ENCODE measurements around the gene SLC2A9. TPM values are rescaled to one million over a fixed set of nuclear protein-coding genes. Genes with fewer than 3 reads are reported as not detected.
A peak's percentile ranks its signal among the peaks of the same experiment; 100 is the strongest.

Gene SLC2A9
- total RNA-seq, 6 experiments from 2014 or later = 16.1 to 25.0 (median 19.8) TPM

GRCh38 chr4:10056334-10057022, 35.2 kb upstream of the SLC2A9 start:
- ATAC-seq (no peak), DNase-seq (no peak)
- no peak overlapping the region for H3K27ac ChIP-seq
- TF ChIP-seq, protein P1, sequence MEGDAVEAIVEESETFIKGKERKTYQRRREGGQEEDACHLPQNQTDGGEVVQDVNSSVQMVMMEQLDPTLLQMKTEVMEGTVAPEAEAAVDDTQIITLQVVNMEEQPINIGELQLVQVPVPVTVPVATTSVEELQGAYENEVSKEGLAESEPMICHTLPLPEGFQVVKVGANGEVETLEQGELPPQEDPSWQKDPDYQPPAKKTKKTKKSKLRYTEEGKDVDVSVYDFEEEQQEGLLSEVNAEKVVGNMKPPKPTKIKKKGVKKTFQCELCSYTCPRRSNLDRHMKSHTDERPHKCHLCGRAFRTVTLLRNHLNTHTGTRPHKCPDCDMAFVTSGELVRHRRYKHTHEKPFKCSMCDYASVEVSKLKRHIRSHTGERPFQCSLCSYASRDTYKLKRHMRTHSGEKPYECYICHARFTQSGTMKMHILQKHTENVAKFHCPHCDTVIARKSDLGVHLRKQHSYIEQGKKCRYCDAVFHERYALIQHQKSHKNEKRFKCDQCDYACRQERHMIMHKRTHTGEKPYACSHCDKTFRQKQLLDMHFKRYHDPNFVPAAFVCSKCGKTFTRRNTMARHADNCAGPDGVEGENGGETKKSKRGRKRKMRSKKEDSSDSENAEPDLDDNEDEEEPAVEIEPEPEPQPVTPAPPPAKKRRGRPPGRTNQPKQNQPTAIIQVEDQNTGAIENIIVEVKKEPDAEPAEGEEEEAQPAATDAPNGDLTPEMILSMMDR (IDR thresholded peaks at IDR 0.05) = no peak
- no peak for TF ChIP-seq POLR2A (IDR thresholded peaks at IDR 0.05)
- no peaks in the 10 kb centered on the region for H3K4me1 ChIP-seq
- H3K9me3 ChIP-seq = no peaks in the 10 kb centered on the region
- intact Hi-C loops (cut with DNase I) = no loop called here
- no peaks in the 10 kb centered on the region for H3K36me3 ChIP-seq
- H3K27me3 ChIP-seq = no peaks in the 10 kb centered on the region
- H3K4me3 ChIP-seq = no peak overlapping the region
- 79% methylated on average over 6 of the region's 8 CpGs for WGBS (ENCODE audit: insufficient coverage, low coverage, low lambda C conversion rate, missing lambda C conversion rate)

- Histone ChIP-seq H3K27ac (no peak overlapping the region), H3K9me3 (no peaks in the 10 kb centered on the region), H3K4me3 (no peak overlapping the region), H3K4me1 (no peaks in the 10 kb centered on the region), H3K27me3 (no peaks in the 10 kb centered on the region), H3K36me3 (no peaks in the 10 kb centered on the region)
- ATAC-seq (no peak), DNase-seq (no peak)
- TF ChIP-seq, protein P1 (IDR thresholded peaks at IDR 0.05) = no peak
- no peak for TF ChIP-seq POLR2A (IDR thresholded peaks at IDR 0.05)
- intact Hi-C loops (cut with DNase I) = no loop called here
- WGBS (ENCODE audit: insufficient coverage, low coverage, low lambda C conversion rate, missing lambda C conversion rate) = 87% methylated on average over 3 of the region's 4 CpGs
Observed at GRCh38 chr4:10055871-10056270, 34.6 kb upstream of the SLC2A9 start.

GRCh38 chr4:10054571-10055041, 33.3 kb upstream of the SLC2A9 start:
- H3K27ac ChIP-seq = no peak overlapping the region
- DNase-seq = no peak
- WGBS (ENCODE audit: insufficient coverage, low coverage, low lambda C conversion rate, missing lambda C conversion rate) = 42% methylated on average over 2 of the region's 4 CpGs

GRCh38 chr4:10053635-10054453, 32.5 kb upstream of the SLC2A9 start:
- intact Hi-C loops (cut with DNase I) = no loop called here
- TF ChIP-seq, protein P1 (IDR thresholded peaks at IDR 0.05) = no peak
- no peak for TF ChIP-seq POLR2A (IDR thresholded peaks at IDR 0.05)
- Histone ChIP-seq H3K36me3 (no peaks in the 10 kb centered on the region), H3K27ac (no peak overlapping the region), H3K27me3 (no peaks in the 10 kb centered on the region), H3K9me3 (no peaks in the 10 kb centered on the region), H3K4me1 (no peaks in the 10 kb centered on the region), H3K4me3 (no peak overlapping the region)
- ATAC-seq (no peak), DNase-seq (no peak)
- WGBS (ENCODE audit: insufficient coverage, low coverage, low lambda C conversion rate, missing lambda C conversion rate) = 39% methylated on average over 5 of the region's 8 CpGs

More at GRCh38 chr4:10054571-10055041, 33.3 kb upstream of the SLC2A9 start:
- Histone ChIP-seq H3K9me3 (no peaks in the 10 kb centered on the region), H3K4me1 (no peaks in the 10 kb centered on the region), H3K4me3 (no peak overlapping the region), H3K36me3 (no peaks in the 10 kb centered on the region), H3K27me3 (no peaks in the 10 kb centered on the region)
- no peak for TF ChIP-seq POLR2A (IDR thresholded peaks at IDR 0.05)
- TF ChIP-seq, protein P1 (IDR thresholded peaks at IDR 0.05) = no peak
- peak in 3 of 4 donors; percentile 23 to 56 (median 27) for ATAC-seq
- intact Hi-C loops (cut with DNase I) = no loop called here
